SH-SY5Y (cell line): ENCODE data around the gene SLC25A33.

ENCODE experiments used
- GATA2 ChIP-seq: IDR thresholded peaks from 2 replicates; pipeline ENCODE4 v1.6.1; 2011; ENCODE audit warnings: mild to moderate bottlenecking, low read depth, low read length
- GATA3 ChIP-seq: IDR thresholded peaks from 2 replicates; pipeline ENCODE4 v1.6.1; 2011; ENCODE audit warnings: low read depth, mild to moderate bottlenecking, low read length, moderate library complexity

- no peak for TF ChIP-seq GATA2
- no peak for TF ChIP-seq GATA3
Measured at GRCh38 chr1:9611716-9612115, 72.5 kb downstream of the SLC25A33 start.
